NCI-H460 (cell line): ENCODE data around the gene S100PBP. TPM values are rescaled to one million over a fixed set of nuclear protein-coding genes. Genes with fewer than 3 reads are reported as not detected.
"Not testable (repeated sequence)": the region's sequence is repeated elsewhere in the genome, so short reads cannot be mapped to it uniquely, and the experiment has no call there.

Experiments used
- DNase-seq: peaks from one replicate; pipeline ENCODE4 v3.0.0-alpha.2; 2016; ENCODE audit warnings: low read depth; ENCODE audit errors: extremely low read depth
- total RNA-seq: library from RNA; depleted of rRNA; stranded (reverse); fragments of >200 nt; shearing (Covaris generic); gene quantifications from 2 replicates; pipeline ENCODE4 v1.2.3, GENCODE V29; 2014

S100PBP gene
- total RNA-seq, 1 experiment from 2014 or later: 20.7 TPM

- no peak for DNase-seq
These were observed 33.6 kb upstream of the S100PBP start for GRCh38 chr1:32783851-32784250.

GRCh38 chr1:32784817-32785216, 32.6 kb upstream of the S100PBP start:
- DNase-seq: no peak

- DNase-seq: no peak
These were observed 30.6 kb upstream of the S100PBP start for GRCh38 chr1:32786856-32787255.

GRCh38 chr1:32789356-32789755, 28.1 kb upstream of the S100PBP start:
- peak; percentile 24 for DNase-seq

- DNase-seq: no peak
These were observed 25.6 kb upstream of the S100PBP start for GRCh38 chr1:32791881-32792280.

- DNase-seq: not testable (repeated sequence)
These were observed 21.7 kb upstream of the S100PBP start for GRCh38 chr1:32795763-32796162.

GRCh38 chr1:32797456-32797855, 20.0 kb upstream of the S100PBP start:
- DNase-seq: no peak

GRCh38 chr1:32798191-32798590, 19.3 kb upstream of the S100PBP start:
- no peak for DNase-seq

GRCh38 chr1:32798679-32799416, 18.6 kb upstream of the S100PBP start:
- no peak for DNase-seq

- no peak for DNase-seq
These were observed 16.2 kb upstream of the S100PBP start for GRCh38 chr1:32801096-32801715.

GRCh38 chr1:32804460-32804859, 13.0 kb upstream of the S100PBP start:
- DNase-seq: not testable (repeated sequence)

GRCh38 chr1:32806290-32806689, 11.2 kb upstream of the S100PBP start:
- DNase-seq: no peak

GRCh38 chr1:32806910-32807523, 10.4 kb upstream of the S100PBP start:
- DNase-seq: no peak

GRCh38 chr1:32808580-32808979, 8.9 kb upstream of the S100PBP start:
- DNase-seq: no peak

- DNase-seq: no peak
These were observed 7.1 kb upstream of the S100PBP start for GRCh38 chr1:32810358-32810757.

- no peak for DNase-seq
These were observed 6.2 kb upstream of the S100PBP start for GRCh38 chr1:32811265-32811664.

- DNase-seq: no peak
These were observed 5.5 kb upstream of the S100PBP start for GRCh38 chr1:32811917-32812316.

GRCh38 chr1:32813941-32814739, 3.3 kb upstream of the S100PBP start:
- no peak for DNase-seq

- DNase-seq: peak; percentile 7
These were observed 736 bp upstream of the S100PBP start for GRCh38 chr1:32816676-32817158.

- peak; percentile 41 for DNase-seq
These were observed 648 bp downstream of the S100PBP start for GRCh38 chr1:32817815-32818786.
